Measurements from ENCODE around the gene GALNT18.

The GALNT18 gene

GRCh38 chr11:11493698-11494097 lies 128.1 kb downstream of the GALNT18 start:
- no peak for DNase-seq

DNA sequence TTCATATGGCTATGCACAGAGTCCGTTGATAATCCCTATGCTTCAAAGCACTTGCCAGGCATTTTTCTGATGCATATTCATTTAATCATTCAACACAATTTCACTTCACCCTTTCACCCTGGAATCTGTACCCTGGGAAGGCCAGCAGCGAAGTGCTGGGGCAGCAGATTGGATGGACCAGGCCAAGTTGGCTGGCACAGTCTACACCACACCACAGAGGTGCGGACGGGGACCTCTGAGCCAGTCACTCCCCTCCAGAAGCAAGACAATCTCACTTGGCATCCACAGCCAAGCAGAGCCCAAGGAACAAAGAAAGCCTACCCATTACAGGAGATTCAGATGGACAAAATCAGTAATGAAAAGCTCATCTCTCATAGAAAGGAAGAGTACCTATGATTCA lies 130.2 kb downstream of the GALNT18 start:
- DNase-seq = no peak

DNA sequence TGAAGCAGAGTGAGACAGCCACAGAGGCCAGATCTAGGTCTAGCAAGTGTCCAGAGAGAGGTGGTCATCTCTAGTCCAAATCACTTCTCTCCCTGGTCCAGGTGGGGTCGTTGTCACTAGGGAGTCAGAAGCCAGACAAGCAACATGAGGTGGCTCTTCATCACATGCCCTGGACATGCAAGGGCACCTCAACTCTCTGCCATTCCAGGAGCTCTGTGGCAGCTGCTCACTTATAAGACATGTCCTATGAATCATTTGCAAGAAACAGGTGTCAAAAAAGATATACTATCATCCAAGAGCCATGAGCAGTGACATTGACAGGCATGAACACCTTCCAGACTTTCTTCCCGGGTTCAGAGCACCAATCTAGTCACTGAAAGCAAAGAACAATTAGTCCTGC lies 130.8 kb downstream of the GALNT18 start:
- no peak for DNase-seq

GRCh38 chr11:11486423-11486822 lies 135.4 kb downstream of the GALNT18 start:
- no peak for DNase-seq

DNA sequence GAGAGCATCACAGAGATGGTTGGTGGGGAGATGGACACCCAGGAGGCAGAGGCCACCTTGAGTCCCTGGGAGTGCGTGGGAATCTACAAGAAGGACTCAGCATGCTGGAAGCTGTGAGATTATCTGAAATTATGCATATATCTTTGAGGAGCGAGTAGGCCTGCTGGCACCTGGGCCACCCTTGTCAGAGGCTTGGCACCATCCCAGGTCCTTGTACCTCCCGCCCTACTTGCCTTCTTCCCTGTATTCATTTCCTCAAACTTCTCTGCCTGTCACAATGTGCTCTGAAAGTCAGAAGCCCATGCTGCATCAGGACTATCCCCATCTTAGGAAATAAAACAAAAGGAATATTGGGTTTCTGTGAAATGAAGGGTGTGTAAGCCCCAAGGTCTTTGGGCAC lies 135.8 kb downstream of the GALNT18 start:
- no peak for DNase-seq

- DNase-seq = no peak
Measured at GRCh38 chr11:11483627-11484026, 138.2 kb downstream of the GALNT18 start.

GRCh38 chr11:11482730-11483129 lies 139.1 kb downstream of the GALNT18 start:
- no peak for DNase-seq

GRCh38 chr11:11481371-11481770 lies 140.4 kb downstream of the GALNT18 start:
- no peak for DNase-seq

GRCh38 chr11:11480971-11481370 lies 140.8 kb downstream of the GALNT18 start:
- no peak for DNase-seq

GRCh38 chr11:11478687-11479086 lies 143.1 kb downstream of the GALNT18 start:
- no peak for DNase-seq

DNA sequence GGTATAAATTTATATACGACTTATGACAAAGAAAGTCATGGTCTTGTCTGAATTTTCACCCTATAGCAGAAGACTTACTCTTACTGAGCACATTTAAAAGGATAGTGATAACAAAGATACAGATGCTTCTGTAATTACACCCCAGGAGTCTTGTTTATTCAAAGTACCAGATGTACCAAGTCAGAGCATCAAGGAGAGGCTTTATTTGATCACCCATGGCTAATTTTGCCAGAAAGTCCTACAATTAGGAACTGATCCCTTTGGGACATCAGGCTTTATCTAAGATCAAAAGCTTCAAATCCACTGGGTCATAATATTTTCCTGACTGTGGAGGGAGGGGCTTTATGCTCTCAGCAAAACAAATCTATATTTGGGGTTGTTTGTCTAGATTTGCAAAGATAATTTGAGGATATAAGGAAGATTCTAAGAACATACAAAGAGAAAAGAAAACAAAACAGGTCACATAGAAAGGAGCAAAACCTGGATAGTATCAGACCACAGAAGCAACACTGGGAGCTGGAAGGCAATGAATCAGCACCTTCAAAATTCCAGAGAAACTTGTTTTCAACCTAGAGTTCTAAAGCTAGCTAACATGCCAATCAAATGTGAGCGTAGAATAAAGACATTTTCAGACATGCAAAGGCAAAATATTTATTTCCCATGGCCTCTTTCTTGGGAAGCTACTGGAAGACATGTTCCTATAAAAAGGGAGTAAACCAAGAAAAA lies 143.9 kb downstream of the GALNT18 start:
- DNase-seq = no peak

DNA sequence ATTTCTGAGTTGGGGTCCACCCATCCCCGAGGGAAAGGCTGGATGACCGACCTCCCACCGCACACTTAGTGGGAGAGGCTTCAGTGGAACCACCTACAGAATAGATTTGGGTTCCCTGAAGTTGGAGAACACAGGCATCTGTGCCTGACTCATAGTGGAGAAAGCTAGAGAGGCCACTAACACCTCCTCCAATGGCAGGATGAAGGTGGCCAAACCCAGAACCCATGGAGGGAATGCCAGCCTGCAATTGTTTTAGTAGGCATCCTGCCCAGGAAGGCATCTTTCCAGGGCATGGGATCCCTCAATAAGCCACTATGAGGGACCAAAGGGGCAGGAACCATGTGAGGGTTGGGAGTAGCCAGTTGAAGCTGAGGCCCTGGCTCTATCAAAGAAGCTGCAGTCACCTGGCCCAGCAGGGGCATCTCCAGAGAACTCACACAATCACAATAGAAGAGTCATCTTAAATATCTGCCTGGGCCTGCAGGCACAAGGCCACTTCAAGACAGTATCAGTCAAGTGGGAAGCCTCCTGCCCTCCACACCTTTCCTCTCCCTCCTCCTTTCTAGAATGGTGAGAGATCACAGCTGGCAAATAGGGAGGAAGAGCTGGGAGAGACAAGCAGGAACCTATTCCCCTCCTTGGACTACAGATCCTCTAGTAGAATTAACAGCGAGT lies 144.7 kb downstream of the GALNT18 start:
- no peak for DNase-seq

DNA sequence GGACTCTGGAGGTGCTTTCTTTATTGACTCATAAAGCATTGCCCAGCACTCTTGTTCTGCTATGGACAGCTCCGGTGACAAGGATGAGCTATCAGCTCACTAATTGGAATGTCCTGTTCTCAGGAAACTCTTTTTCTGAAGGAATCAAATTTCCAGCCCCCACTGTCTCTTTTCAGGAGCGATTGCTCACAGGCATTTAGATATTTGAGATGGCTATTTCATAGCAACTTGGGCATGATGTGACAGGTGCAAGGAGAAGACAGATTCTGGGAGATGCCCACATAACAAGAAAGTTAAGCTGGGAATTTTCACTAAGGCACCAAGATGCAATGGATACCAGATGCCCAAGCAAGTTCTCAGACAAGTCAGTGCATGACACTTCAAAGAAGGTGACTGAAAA lies 145.3 kb downstream of the GALNT18 start:
- DNase-seq = no peak

GRCh38 chr11:11472106-11472505 lies 149.7 kb downstream of the GALNT18 start:
- no peak for DNase-seq

DNA sequence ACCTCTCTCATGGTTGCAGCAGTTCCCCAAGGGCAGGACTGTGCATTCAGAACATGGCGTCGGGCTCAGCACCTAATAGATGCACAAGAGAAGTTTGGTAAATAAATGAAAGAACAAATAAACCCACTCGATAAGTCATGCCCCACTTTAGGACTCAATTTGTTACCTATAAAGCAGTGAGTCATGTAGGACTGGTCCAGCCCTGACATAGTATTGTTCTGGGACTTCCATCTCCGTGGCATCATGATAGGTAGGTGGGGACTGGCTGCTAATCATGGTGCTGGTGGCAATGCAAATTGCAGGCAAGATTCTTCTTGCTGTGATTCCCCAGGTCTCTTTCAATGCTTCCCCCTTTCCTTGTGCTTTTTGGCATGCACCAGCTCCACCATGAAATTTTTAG lies 150.6 kb downstream of the GALNT18 start:
- no peak for DNase-seq

DNA sequence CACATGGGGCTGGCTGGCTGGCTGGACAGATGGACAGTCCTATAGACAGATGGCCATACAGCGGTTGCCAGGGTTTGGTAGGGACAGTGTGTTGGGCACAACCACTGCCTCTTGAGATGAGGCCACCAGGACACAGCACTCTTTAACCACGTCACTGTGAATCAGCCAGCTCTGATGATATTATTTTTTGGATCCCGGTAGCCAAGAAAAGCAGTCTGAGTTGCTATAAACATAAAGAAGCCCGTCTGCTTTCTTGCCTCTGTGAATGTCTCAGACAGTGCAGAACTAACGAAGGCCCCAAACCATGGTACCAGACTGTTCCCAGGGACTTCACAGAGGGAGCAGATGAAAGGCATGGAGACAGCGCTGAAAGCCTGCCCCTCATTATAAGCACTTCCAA lies 152.9 kb downstream of the GALNT18 start:
- DNase-seq = no peak

DNA sequence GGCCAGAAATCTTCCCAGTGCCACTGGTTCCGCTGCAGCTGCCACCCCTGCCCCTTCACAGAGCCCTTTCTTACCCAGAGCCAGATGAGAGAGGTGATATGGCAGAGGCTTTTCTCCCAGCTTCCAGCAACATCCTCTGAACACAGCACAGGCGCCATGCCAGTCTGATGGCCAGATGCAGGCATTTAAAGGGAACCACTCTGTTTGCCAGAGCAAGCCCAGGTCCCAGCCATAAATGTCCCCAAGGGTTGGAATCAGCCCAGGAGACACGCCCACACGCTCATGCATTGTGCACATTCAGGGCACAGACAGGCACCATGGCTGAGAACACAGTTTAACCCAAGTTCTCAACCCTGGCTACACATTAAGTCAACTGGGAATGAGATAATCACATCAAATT lies 154.5 kb downstream of the GALNT18 start:
- DNase-seq = no peak

GRCh38 chr11:11464555-11464954 lies 157.2 kb downstream of the GALNT18 start:
- no peak for DNase-seq

GRCh38 chr11:11463405-11463804 lies 158.4 kb downstream of the GALNT18 start:
- DNase-seq = no peak

- DNase-seq = no peak
Measured at GRCh38 chr11:11461473-11461872, 160.3 kb downstream of the GALNT18 start.

DNA sequence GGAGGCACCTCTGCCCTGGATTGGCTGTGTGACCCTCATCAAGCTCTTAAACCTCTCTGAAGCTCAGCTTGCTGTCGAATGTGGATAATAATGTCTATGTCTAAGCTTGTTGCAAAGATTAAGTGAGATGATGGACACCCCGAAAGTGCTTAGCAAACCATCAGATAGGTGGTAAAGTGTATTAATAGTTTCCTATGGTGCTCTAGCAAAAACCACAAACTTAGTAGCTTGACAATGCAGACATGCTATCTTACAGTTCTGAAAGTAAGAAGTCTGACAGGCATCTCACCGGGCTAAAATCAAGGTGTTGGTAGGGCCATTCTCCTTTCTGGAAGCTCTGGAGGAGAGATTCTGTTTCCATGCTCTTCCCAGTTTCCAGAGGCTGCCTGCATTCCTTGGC lies 162.2 kb downstream of the GALNT18 start:
- DNase-seq = no peak

DNA sequence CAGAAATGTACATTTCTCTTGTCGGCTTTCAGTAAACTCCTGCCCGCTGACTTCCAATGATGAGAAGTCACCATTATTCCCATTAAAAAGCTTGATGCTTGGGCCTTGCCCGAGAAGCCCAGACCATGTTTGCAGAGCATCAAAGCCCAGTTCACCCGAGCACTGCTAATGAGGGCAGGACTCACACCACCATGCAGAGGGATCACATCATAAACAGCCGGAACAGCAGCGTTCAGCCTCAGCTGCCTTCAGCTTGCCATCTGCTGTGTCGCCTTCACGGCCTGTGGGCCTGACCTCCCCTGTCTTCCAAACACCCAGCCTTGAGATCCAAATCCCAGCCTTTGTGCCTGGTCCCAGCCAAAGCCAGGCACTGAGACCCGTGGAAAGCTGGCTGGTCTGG lies 163.3 kb downstream of the GALNT18 start:
- DNase-seq = no peak

GRCh38 chr11:11458001-11458400 lies 163.8 kb downstream of the GALNT18 start:
- DNase-seq = no peak

GRCh38 chr11:11456866-11457265 lies 164.9 kb downstream of the GALNT18 start:
- no peak for DNase-seq

GRCh38 chr11:11454671-11455223 lies 167.1 kb downstream of the GALNT18 start:
- DNase-seq = no peak

Data from activated CD4-positive, alpha-beta T cell treated with anti-CD3 and anti-CD28 coated beads, Interleukin-2, Interleukin-6, amounts not matched to agents 100 ng/mL and 50 ng/mL, durations not matched to agents 16 hours and 8 hours (primary cell).